ENCODE results near the gene TTC33.

DNA sequence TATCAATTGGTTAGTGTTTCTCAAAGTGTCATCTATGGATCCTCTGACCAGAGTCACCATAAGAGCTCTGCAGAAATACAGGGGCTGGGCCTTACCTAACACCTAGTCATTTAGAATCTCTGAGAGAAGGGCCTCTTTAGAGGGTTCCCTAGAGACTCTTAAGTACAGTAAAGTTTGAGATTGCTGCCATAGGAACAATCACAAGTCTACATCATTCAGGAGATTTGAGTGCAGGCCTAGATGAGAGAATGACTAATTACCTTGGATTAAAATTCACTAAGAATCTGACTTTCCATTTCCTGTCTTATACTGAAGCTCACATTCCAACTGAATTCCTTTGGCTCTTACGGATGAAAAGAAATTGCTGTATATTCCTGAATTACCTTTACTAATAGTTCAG is 258.2 kb downstream of the TTC33 start:
- TF ChIP-seq, protein P1, sequence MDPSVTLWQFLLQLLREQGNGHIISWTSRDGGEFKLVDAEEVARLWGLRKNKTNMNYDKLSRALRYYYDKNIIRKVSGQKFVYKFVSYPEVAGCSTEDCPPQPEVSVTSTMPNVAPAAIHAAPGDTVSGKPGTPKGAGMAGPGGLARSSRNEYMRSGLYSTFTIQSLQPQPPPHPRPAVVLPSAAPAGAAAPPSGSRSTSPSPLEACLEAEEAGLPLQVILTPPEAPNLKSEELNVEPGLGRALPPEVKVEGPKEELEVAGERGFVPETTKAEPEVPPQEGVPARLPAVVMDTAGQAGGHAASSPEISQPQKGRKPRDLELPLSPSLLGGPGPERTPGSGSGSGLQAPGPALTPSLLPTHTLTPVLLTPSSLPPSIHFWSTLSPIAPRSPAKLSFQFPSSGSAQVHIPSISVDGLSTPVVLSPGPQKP (IDR thresholded peaks at IDR 0.05; ENCODE audit: borderline replicate concordance, low read depth, low read length): no peak
- TF ChIP-seq, protein P2, sequence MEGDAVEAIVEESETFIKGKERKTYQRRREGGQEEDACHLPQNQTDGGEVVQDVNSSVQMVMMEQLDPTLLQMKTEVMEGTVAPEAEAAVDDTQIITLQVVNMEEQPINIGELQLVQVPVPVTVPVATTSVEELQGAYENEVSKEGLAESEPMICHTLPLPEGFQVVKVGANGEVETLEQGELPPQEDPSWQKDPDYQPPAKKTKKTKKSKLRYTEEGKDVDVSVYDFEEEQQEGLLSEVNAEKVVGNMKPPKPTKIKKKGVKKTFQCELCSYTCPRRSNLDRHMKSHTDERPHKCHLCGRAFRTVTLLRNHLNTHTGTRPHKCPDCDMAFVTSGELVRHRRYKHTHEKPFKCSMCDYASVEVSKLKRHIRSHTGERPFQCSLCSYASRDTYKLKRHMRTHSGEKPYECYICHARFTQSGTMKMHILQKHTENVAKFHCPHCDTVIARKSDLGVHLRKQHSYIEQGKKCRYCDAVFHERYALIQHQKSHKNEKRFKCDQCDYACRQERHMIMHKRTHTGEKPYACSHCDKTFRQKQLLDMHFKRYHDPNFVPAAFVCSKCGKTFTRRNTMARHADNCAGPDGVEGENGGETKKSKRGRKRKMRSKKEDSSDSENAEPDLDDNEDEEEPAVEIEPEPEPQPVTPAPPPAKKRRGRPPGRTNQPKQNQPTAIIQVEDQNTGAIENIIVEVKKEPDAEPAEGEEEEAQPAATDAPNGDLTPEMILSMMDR (conservative IDR thresholded peaks at IDR 0.05; ENCODE audit: low read depth, low read length): no peak
- TF ChIP-seq, protein P3, sequence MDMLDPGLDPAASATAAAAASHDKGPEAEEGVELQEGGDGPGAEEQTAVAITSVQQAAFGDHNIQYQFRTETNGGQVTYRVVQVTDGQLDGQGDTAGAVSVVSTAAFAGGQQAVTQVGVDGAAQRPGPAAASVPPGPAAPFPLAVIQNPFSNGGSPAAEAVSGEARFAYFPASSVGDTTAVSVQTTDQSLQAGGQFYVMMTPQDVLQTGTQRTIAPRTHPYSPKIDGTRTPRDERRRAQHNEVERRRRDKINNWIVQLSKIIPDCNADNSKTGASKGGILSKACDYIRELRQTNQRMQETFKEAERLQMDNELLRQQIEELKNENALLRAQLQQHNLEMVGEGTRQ (IDR thresholded peaks at IDR 0.05; ENCODE audit: low read depth, low read length): no peak
- TF ChIP-seq MXI1 (IDR thresholded peaks at IDR 0.05; ENCODE audit: borderline replicate concordance, low read depth, low read length) (no peak), POLR2A (IDR thresholded peaks at IDR 0.05; ENCODE audit: low read depth, low read length) (no peak), CHD1 (IDR thresholded peaks at IDR 0.05; ENCODE audit: low read depth, low read length) (no peak), RCOR1 (IDR thresholded peaks at IDR 0.05; ENCODE audit: insufficient replicate concordance, low read length) (no peak), RAD21 (IDR thresholded peaks at IDR 0.05; ENCODE audit: low read length) (no peak), SMC3 (IDR thresholded peaks at IDR 0.05; ENCODE audit: low read depth, low read length) (no peak), MAFK (IDR thresholded peaks at IDR 0.05; ENCODE audit: low read depth, low read length) (no peak), BHLHE40 (IDR thresholded peaks at IDR 0.05; ENCODE audit: low read depth, low read length) (no peak)

All from IMR-90 (cell line).